GM23248 (cell line): ENCODE results near the gene ONECUT3. TPM values are rescaled to one million over a fixed set of nuclear protein-coding genes. Genes with fewer than 3 reads are reported as not detected.

ENCODE experiments used
- DNase-seq: peaks from one replicate; pipeline ENCODE4 v3.0.0-alpha.2; 2015
- H2AFZ ChIP-seq: fragments of 200-600 bp; sonication (generic); 2 replicates; pipeline ENCODE4 v1.6.1; 2016; ENCODE audit warnings: antibody characterized with exemption
- H3F3A ChIP-seq: fragments of 200-600 bp; sonication (generic); 2 replicates; pipeline ENCODE4 v1.6.1; 2016; ENCODE audit warnings: mild to moderate bottlenecking, antibody characterized with exemption, mixed run types; ENCODE audit not compliant: insufficient read depth
- H3K27ac ChIP-seq: fragments of 200-600 bp; sonication (generic); 2 replicates; pipeline ENCODE4 v1.5.1; 2016; ENCODE audit warnings: mild to moderate bottlenecking
- H3K27me3 ChIP-seq: fragments of 200-600 bp; sonication (generic); replicated peaks from 2 replicates; pipeline ENCODE4 v1.6.1; 2016; ENCODE audit warnings: mild to moderate bottlenecking; ENCODE audit not compliant: insufficient read depth
- H3K36me3 ChIP-seq: fragments of 200-600 bp; sonication (generic); 2 replicates; pipeline ENCODE4 v1.6.1; 2016; ENCODE audit warnings: low read depth, mild to moderate bottlenecking
- H3K4me1 ChIP-seq: fragments of 200-600 bp; sonication (generic); 2 replicates; pipeline ENCODE4 v1.6.1; 2016; ENCODE audit warnings: mild to moderate bottlenecking; ENCODE audit not compliant: insufficient read depth
- H3K4me2 ChIP-seq: fragments of 200-600 bp; sonication (generic); one replicate; pipeline ENCODE4 v1.6.1; 2016; ENCODE audit warnings: mild to moderate bottlenecking; ENCODE audit not compliant: unreplicated experiment
- H3K4me3 ChIP-seq: fragments of 200-600 bp; sonication (generic); 2 replicates; pipeline ENCODE4 v1.5.1; 2016; ENCODE audit warnings: mild to moderate bottlenecking
- H3K79me2 ChIP-seq: fragments of 200-600 bp; sonication (generic); 2 replicates; pipeline ENCODE4 v1.6.1; 2016; ENCODE audit warnings: mild to moderate bottlenecking; ENCODE audit not compliant: insufficient read depth
- H3K9ac ChIP-seq: fragments of 200-600 bp; sonication (generic); 2 replicates; pipeline ENCODE4 v1.6.1; 2016; ENCODE audit warnings: mild to moderate bottlenecking
- H3K9me2 ChIP-seq: fragments of 200-600 bp; sonication (generic); 2 replicates; pipeline ENCODE4 v1.6.1; 2016; ENCODE audit warnings: mixed run types, mild to moderate bottlenecking, moderate library complexity; ENCODE audit not compliant: insufficient read depth
- H3K9me3 ChIP-seq: fragments of 200-600 bp; sonication (generic); one replicate; pipeline ENCODE4 v1.6.1; 2017; ENCODE audit warnings: low read depth
- H4K20me1 ChIP-seq: fragments of 200-600 bp; sonication (generic); 2 replicates; pipeline ENCODE4 v1.6.0; 2016; ENCODE audit not compliant: insufficient read depth
- EZH2 ChIP-seq: fragments of 200-600 bp; sonication (generic); IDR thresholded peaks from 2 replicates; pipeline ENCODE4 v1.6.1; 2018; ENCODE audit warnings: antibody characterized with exemption, mild to moderate bottlenecking; ENCODE audit not compliant: insufficient read depth, poor library complexity, severe bottlenecking
- EZH2phosphoT487 ChIP-seq: fragments of 200-600 bp; sonication (generic); IDR thresholded peaks from 2 replicates; pipeline ENCODE4 v1.6.1; 2018; ENCODE audit warnings: antibody characterized with exemption, moderate library complexity, mild to moderate bottlenecking, low read depth; ENCODE audit not compliant: insufficient read depth
- WGBS, 2 experiments: methylation state at CpG; one replicate each; pipeline ENCODE4 v1.1.6; 2015 to 2017; ENCODE audit warnings: low lambda C conversion rate in 2 of 2, low coverage in 1 of 2; ENCODE audit errors: missing lambda C conversion rate in 2 of 2; 5-methylcytosine and 5-hydroxymethylcytosine counted together
- in situ Hi-C: fragments of 300-500 bp; cut with MboI; formaldehyde crosslinking; loops from 2 replicates; pipeline ENCODE4 v1.15.0; 2020
- polyA plus RNA-seq: library from polyadenylated mRNA; unstranded; fragments of >200 nt; fragmentation: Nextera tagmentation; extraction: Ambion mirVana; gene quantifications from 2 replicates; pipeline ENCODE4 v1.2.1, GENCODE V29; 2016
- total RNA-seq: library from RNA; depleted of rRNA; stranded (reverse); fragments of >200 nt; shearing (Covaris generic); gene quantifications from 2 replicates; pipeline ENCODE4 v1.2.3, GENCODE V29; 2014

ONECUT3 gene
- total and polyA plus RNA-seq, 2 experiments from 2014 or later: not detected

GRCh38 chr19:1786668-1787067 is 33.4 kb downstream of the ONECUT3 start:
- Histone ChIP-seq H4K20me1 (no peaks in the 10 kb centered on the region), H3K4me3 (no peak overlapping the region), H3K27me3 (peaks cover 14% of the 10 kb centered on the region), H3F3A (no peaks in the 10 kb centered on the region), H2AFZ (no peak overlapping the region), H3K4me1 (no peaks in the 10 kb centered on the region), H3K4me2 (no peak overlapping the region), H3K27ac (no peak overlapping the region), H3K79me2 (no peaks in the 10 kb centered on the region), H3K9ac (no peak overlapping the region), H3K9me2 (no peaks in the 10 kb centered on the region), H3K9me3 (no peaks in the 10 kb centered on the region), H3K36me3 (no peaks in the 10 kb centered on the region)
- WGBS, 2 experiments: 46 to 61% methylated on average over 8 of the region's 8 CpGs
- in situ Hi-C loops: no loop called here
- no peak for DNase-seq
- no peak for TF ChIP-seq EZH2
- no peak for TF ChIP-seq EZH2phosphoT487

- Histone ChIP-seq H3K4me1 (no peaks in the 10 kb centered on the region), H3K79me2 (no peaks in the 10 kb centered on the region), H3K36me3 (no peaks in the 10 kb centered on the region), H2AFZ (no peak overlapping the region), H3F3A (no peaks in the 10 kb centered on the region), H3K27me3 (peaks cover 14% of the 10 kb centered on the region), H4K20me1 (no peaks in the 10 kb centered on the region), H3K4me3 (no peak overlapping the region), H3K4me2 (no peak overlapping the region), H3K27ac (no peak overlapping the region), H3K9ac (no peak overlapping the region), H3K9me3 (no peaks in the 10 kb centered on the region), H3K9me2 (no peaks in the 10 kb centered on the region)
- in situ Hi-C loops: no loop called here
- no peak for DNase-seq
- WGBS, 2 experiments: 58 to 69% methylated on average over 8 of the region's 8 CpGs
- no peak for TF ChIP-seq EZH2phosphoT487
- TF ChIP-seq EZH2: no peak
Measured at GRCh38 chr19:1787116-1787515, 33.8 kb downstream of the ONECUT3 start.

DNA sequence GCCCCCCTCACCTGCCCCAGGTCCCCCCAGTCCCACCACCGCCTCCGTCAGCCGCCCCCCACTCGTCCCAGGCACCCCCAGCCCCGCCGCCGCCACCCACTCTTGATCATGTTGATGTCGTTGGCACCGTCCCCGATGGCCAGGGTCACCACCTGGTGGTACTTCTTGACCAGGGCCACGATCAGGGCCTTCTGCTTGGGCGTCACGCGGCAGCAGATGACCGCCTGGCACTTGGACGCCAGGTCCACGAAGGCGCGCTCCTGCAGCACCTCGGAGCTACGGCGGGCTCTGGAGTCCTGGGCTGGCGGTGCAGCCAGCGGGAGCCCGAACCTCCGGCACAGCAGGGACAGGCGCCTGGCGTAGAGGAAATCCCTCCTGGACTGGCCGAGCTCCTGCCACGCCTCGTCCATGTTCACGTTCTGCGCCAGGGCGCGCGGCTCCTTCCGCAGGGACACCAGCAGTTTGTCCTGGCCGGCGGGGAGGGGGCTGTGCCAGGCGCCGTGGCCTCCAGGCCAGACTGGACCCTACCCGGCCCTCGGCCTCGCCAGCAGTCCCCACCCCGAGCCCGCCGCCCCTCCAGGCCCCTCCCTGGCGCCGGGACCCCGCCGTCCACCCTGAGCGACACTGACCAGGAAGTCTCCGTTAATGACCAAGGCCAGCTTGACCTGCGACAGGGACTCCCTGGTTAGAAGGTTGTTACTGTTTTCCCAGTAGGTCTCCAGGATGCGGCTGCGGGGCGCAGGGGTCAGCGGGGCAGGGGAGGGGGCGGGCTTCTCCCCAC is 36.1 kb downstream of the ONECUT3 start:
- in situ Hi-C loops: no loop called here
- peak; percentile 17 for DNase-seq
- H3K4me1 ChIP-seq: no peaks in the 10 kb centered on the region
- H3K27me3 ChIP-seq: peaks cover 7% of the 10 kb centered on the region
- no peak overlapping the region for H2AFZ ChIP-seq
- H3K9ac ChIP-seq: no peak overlapping the region
- no peaks in the 10 kb centered on the region for H3K9me2 ChIP-seq
- WGBS, 2 experiments: 16 to 17% methylated on average over 41 to 49 of the region's 59 CpGs
- no peaks in the 10 kb centered on the region for H3K9me3 ChIP-seq
- H3K36me3 ChIP-seq: no peaks in the 10 kb centered on the region
- no peak overlapping the region for H3K27ac ChIP-seq
- no peak for TF ChIP-seq EZH2phosphoT487
- TF ChIP-seq EZH2: no peak
- H3K4me3 ChIP-seq: no peak overlapping the region
- no peak overlapping the region for H3K4me2 ChIP-seq
- H4K20me1 ChIP-seq: no peaks in the 10 kb centered on the region
- no peaks in the 10 kb centered on the region for H3K79me2 ChIP-seq
- no peaks in the 10 kb centered on the region for H3F3A ChIP-seq

- in situ Hi-C loops: no loop called here
- TF ChIP-seq EZH2phosphoT487 (no peak), EZH2 (no peak)
- H3F3A ChIP-seq: no peaks in the 10 kb centered on the region
- no peaks in the 10 kb centered on the region for H3K4me1 ChIP-seq
- no peaks in the 10 kb centered on the region for H4K20me1 ChIP-seq
- H3K4me3 ChIP-seq: no peak overlapping the region
- H3K9me2 ChIP-seq: no peaks in the 10 kb centered on the region
- no peak overlapping the region for H3K4me2 ChIP-seq
- no peaks in the 10 kb centered on the region for H3K9me3 ChIP-seq
- 0 to 21% methylated on average over 1 to 7 of the region's 7 CpGs for WGBS, 2 experiments
- no peak for DNase-seq
- no peaks in the 10 kb centered on the region for H3K79me2 ChIP-seq
- H3K27ac ChIP-seq: no peak overlapping the region
- no peak overlapping the region for H2AFZ ChIP-seq
- peaks cover 7% of the 10 kb centered on the region for H3K27me3 ChIP-seq
- no peaks in the 10 kb centered on the region for H3K36me3 ChIP-seq
- no peak overlapping the region for H3K9ac ChIP-seq
Measured at GRCh38 chr19:1790054-1790792, 36.9 kb downstream of the ONECUT3 start.
